Fibroblast of lung (primary cell): ENCODE results near the gene SWT1. TPM values are rescaled to one million over a fixed set of nuclear protein-coding genes. Genes with fewer than 3 reads are reported as not detected.

Experiments used
- DNase-seq, 2 donors: peaks; one replicate each; pipeline versions ENCODE4 v3.0.0 to v3.0.0-alpha.2; 2010; ENCODE audit warnings: low read depth in 2 of 2
- H2AFZ ChIP-seq: 2 replicates; pipeline ENCODE4 v1.5.1; 2012; ENCODE audit warnings: low read length, control low read depth, inconsistent platforms
- H3K27ac ChIP-seq: 2 replicates; pipeline ENCODE4 v1.5.1; 2011; ENCODE audit warnings: low read length, control low read depth; ENCODE audit not compliant: insufficient read depth
- H3K27me3 ChIP-seq: 2 replicates; pipeline ENCODE4 v1.5.1; 2011; ENCODE audit warnings: mild to moderate bottlenecking, low read length; ENCODE audit not compliant: control insufficient read depth, insufficient read depth
- H3K36me3 ChIP-seq: 2 replicates; pipeline ENCODE4 v1.5.1; 2011; ENCODE audit warnings: low read length; ENCODE audit not compliant: control insufficient read depth, insufficient read depth
- H3K4me1 ChIP-seq: 2 replicates; pipeline ENCODE4 v1.5.1; 2011; ENCODE audit warnings: low read length; ENCODE audit not compliant: control insufficient read depth, insufficient read depth; ENCODE audit errors: extremely low read depth
- H3K4me2 ChIP-seq: 2 replicates; pipeline ENCODE4 v1.5.1; 2011; ENCODE audit warnings: low read length, control low read depth; ENCODE audit not compliant: insufficient read depth; ENCODE audit errors: extremely low read depth
- H3K4me3 ChIP-seq, 4 experiments: fragments of 200-600 bp in 1 of 4; sonication (generic) in 1 of 4; replicated peaks in 1 of 4; 2 replicates each; pipeline ENCODE4 v1.5.1; 2011 to 2016; ENCODE audit warnings: low read length in 4 of 4, low read depth in 3 of 4, mild to moderate bottlenecking in 3 of 4, control low read depth in 2 of 4, inconsistent platforms in 1 of 4, mixed read lengths in 1 of 4; ENCODE audit not compliant: insufficient read depth in 1 of 4; ENCODE audit errors: control extremely low read depth in 1 of 4
- H3K79me2 ChIP-seq: 2 replicates; pipeline ENCODE4 v1.5.1; 2012; ENCODE audit warnings: mild to moderate bottlenecking, low read length, inconsistent platforms; ENCODE audit not compliant: control insufficient read depth, insufficient read depth
- H3K9ac ChIP-seq: 2 replicates; pipeline ENCODE4 v1.5.1; 2011; ENCODE audit warnings: mild to moderate bottlenecking, low read length, control low read depth; ENCODE audit not compliant: insufficient read depth
- H3K9me3 ChIP-seq: 2 replicates; pipeline ENCODE4 v1.5.1; 2012; ENCODE audit warnings: low read depth, low read length; ENCODE audit not compliant: control insufficient read depth, insufficient read depth
- H4K20me1 ChIP-seq: 2 replicates; pipeline ENCODE4 v1.5.1; 2011; ENCODE audit warnings: low read length; ENCODE audit not compliant: control insufficient read depth, insufficient read depth; ENCODE audit errors: extremely low read depth
- EZH2 ChIP-seq: IDR thresholded peaks from 2 replicates; pipeline ENCODE4 v1.5.1; 2012; ENCODE audit warnings: low read length, control low read depth, mild to moderate bottlenecking; ENCODE audit errors: missing control alignments
- polyA plus RNA-seq, 2 donors: library from polyadenylated mRNA; depleted of rRNA in 1 of 2; stranded (reverse) in 1 of 2; unstranded in 1 of 2; fragments of >200 nt; gene quantifications; 2 replicates each; pipeline ENCODE4 v1.2.1, GENCODE V29; 2011 to 2012; ENCODE audit warnings: missing spikeins in 1 of 2
- total RNA-seq: library from RNA; depleted of rRNA; stranded (reverse); fragments of >200 nt; gene quantifications from 2 replicates; pipeline ENCODE4 v1.2.1, GENCODE V29; 2014
- TF ChIP-seq, protein P1 (sequence below), 2 donors: IDR thresholded peaks in 1 of 2; conservative IDR thresholded peaks in 1 of 2; 1 replicate in 1 of 2; 2 replicates in 1 of 2; pipeline ENCODE4 v1.5.1; 2011 to 2012; ENCODE audit warnings: low read length in 2 of 2, control low read depth in 1 of 2, inconsistent platforms in 1 of 2, low read depth in 1 of 2, mild to moderate bottlenecking in 1 of 2

The SWT1 gene
- total and polyA plus RNA-seq, 2 donors (not counting 1 experiment from before 2014, with no cell fraction given): 3.4 to 8.4 TPM

DNA sequence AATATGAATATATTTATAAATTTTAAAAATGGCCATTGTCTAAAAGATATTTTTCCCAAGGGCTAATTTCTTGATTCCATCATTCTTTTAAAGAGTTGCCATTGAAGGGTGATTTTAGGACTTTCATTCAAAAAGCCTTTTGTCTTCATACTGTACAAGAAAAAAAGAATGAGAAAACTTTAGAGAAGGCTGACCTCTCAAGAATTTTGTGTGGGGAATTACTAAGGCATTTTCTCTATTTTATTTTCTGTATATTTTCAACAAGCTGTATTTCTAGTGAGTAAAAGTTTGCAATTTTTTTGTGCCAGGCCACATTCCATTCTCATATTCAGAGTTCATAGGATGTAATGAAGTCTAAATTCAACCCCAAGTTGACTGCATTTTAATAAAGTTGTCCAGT is 110.7 kb downstream of the SWT1 start:
- Histone ChIP-seq H4K20me1 (no peaks in the 10 kb centered on the region), H3K79me2 (no peaks in the 10 kb centered on the region), H2AFZ (no peak overlapping the region), H3K4me3 (no peak overlapping the region), H3K27ac (no peak overlapping the region), H3K27me3 (no peaks in the 10 kb centered on the region), H3K4me1 (no peaks in the 10 kb centered on the region), H3K4me2 (no peak overlapping the region), H3K36me3 (no peaks in the 10 kb centered on the region), H3K9me3 (no peaks in the 10 kb centered on the region), H3K9ac (no peak overlapping the region)
- DNase-seq: no peak
- TF ChIP-seq, protein P1, sequence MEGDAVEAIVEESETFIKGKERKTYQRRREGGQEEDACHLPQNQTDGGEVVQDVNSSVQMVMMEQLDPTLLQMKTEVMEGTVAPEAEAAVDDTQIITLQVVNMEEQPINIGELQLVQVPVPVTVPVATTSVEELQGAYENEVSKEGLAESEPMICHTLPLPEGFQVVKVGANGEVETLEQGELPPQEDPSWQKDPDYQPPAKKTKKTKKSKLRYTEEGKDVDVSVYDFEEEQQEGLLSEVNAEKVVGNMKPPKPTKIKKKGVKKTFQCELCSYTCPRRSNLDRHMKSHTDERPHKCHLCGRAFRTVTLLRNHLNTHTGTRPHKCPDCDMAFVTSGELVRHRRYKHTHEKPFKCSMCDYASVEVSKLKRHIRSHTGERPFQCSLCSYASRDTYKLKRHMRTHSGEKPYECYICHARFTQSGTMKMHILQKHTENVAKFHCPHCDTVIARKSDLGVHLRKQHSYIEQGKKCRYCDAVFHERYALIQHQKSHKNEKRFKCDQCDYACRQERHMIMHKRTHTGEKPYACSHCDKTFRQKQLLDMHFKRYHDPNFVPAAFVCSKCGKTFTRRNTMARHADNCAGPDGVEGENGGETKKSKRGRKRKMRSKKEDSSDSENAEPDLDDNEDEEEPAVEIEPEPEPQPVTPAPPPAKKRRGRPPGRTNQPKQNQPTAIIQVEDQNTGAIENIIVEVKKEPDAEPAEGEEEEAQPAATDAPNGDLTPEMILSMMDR (conservative IDR thresholded peaks at IDR 0.05 in 1 of 2, IDR thresholded peaks at IDR 0.05 in 1 of 2; ENCODE audit: low read depth in 1 of 2, low read length in 2 of 2): no peak
- TF ChIP-seq EZH2: no peak

DNA sequence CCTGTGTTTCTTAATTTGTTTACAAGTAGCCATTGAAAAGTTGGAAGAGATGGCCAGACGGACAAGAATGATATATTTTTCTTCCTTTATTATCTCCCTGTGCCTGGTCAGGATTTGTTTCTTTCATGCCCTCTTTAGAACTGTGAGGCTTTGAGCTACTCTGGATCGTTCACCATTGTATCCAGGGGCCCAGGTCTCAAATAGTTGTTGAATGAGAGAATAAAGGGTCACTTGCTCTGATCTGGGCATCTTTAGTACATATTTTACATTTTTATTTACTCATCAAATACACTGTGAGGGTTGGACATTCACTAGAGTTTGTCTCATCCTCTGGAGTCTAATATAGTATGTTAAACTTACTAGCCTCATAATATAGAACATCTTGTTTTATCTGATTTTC is 111.4 kb downstream of the SWT1 start:
- no peak overlapping the region for H3K4me2 ChIP-seq
- H3K9ac ChIP-seq: no peak overlapping the region
- no peak overlapping the region for H2AFZ ChIP-seq
- no peaks in the 10 kb centered on the region for H3K36me3 ChIP-seq
- no peak overlapping the region for H3K4me3 ChIP-seq
- no peak overlapping the region for H3K27ac ChIP-seq
- H3K9me3 ChIP-seq: no peaks in the 10 kb centered on the region
- TF ChIP-seq, protein P1 (conservative IDR thresholded peaks at IDR 0.05 in 1 of 2, IDR thresholded peaks at IDR 0.05 in 1 of 2; ENCODE audit: low read depth in 1 of 2, low read length in 2 of 2): no peak
- TF ChIP-seq EZH2: no peak
- no peaks in the 10 kb centered on the region for H3K27me3 ChIP-seq
- no peaks in the 10 kb centered on the region for H4K20me1 ChIP-seq
- H3K4me1 ChIP-seq: no peaks in the 10 kb centered on the region
- H3K79me2 ChIP-seq: no peaks in the 10 kb centered on the region
- DNase-seq: no peak

DNA sequence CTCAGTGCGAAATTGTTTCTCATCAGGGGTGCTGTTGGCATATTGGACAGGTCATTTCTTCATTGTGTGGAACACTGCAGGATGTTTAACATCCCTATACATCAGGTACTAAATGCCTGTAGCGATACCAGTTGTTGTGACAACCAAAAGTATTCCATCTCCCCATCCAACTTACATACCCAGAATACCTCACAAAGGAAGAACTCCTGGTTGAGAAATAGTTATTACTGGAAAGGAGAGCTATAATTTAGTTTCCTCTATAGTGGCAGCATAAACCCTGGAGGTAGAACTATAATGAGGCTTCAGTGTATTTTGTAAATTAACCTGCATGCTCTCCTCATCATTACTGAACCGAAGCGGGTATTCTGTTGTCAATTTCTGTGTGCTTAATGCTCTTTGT is 115.0 kb downstream of the SWT1 start:
- no peak overlapping the region for H2AFZ ChIP-seq
- no peak overlapping the region for H3K4me3 ChIP-seq
- no peaks in the 10 kb centered on the region for H3K36me3 ChIP-seq
- TF ChIP-seq, protein P1 (conservative IDR thresholded peaks at IDR 0.05 in 1 of 2, IDR thresholded peaks at IDR 0.05 in 1 of 2; ENCODE audit: low read depth in 1 of 2, low read length in 2 of 2): no peak
- no peak for TF ChIP-seq EZH2
- H3K9ac ChIP-seq: no peak overlapping the region
- DNase-seq: no peak
- no peak overlapping the region for H3K4me2 ChIP-seq
- no peaks in the 10 kb centered on the region for H3K4me1 ChIP-seq
- H3K27ac ChIP-seq: no peak overlapping the region
- no peaks in the 10 kb centered on the region for H4K20me1 ChIP-seq
- H3K27me3 ChIP-seq: no peaks in the 10 kb centered on the region
- H3K79me2 ChIP-seq: no peaks in the 10 kb centered on the region
- no peaks in the 10 kb centered on the region for H3K9me3 ChIP-seq
